GM12878 (cell line): Measurements from ENCODE around the gene PDCD7. TPM values are rescaled to one million over a fixed set of nuclear protein-coding genes. Genes with fewer than 3 reads are reported as not detected.

Experiments used
- ATAC-seq: fragments of 200-7000 bp; cut with Tn5 transposase; 3 replicates; pipeline ENCODE4 v1.9.1; 2020; ENCODE audit warnings: mild to moderate bottlenecking, moderate library complexity
- BruUV-seq: library from RNA; stranded (reverse); fragments of 400-500 nt; replicated peaks from 2 replicates; lab custom pipeline; 2021; lab: Mats Ljungman, UMichigan
- CTCF ChIA-PET: fragments of 300-600 bp; sonication (Branson Sonifier 250); formaldehyde crosslinking; extraction: SDS; loops from one replicate; lab custom pipeline; 2021; ENCODE audit warnings: inconsistent platforms; lab: Yijun Ruan, JAX
- POLR2A ChIA-PET: fragments of 350-600 bp; formaldehyde crosslinking; extraction: SDS; loops from one replicate; lab custom pipeline; 2021; ENCODE audit warnings: inconsistent platforms; lab: Charles Lee
- RAD21 ChIA-PET: fragments of 300-600 bp; sonication (Branson Sonifier 250); formaldehyde crosslinking; loops from one replicate; lab custom pipeline; 2023; ENCODE audit warnings: antibody characterized with exemption; ENCODE audit not compliant: unreplicated experiment; lab: Charles Lee
- SMC1A ChIA-PET: fragments of 300-600 bp; sonication (Branson Sonifier 250); formaldehyde crosslinking; loops from one replicate; lab custom pipeline; 2023; ENCODE audit not compliant: unreplicated experiment, uncharacterized antibody; lab: Charles Lee
- DNase-seq: peaks from one replicate; pipeline ENCODE4 v3.0.0-alpha.2; 2011; ENCODE audit warnings: low read depth, low spot score
- FAIRE-seq: peaks from 3 replicates; lab custom pipeline; 2011; peaks lifted over from hg19 to GRCh38; lab: Jason Lieb, UNC
- H2AFZ ChIP-seq: 2 replicates; pipeline ENCODE4 v1.6.0; 2011; ENCODE audit warnings: low read depth, low read length, control low read depth; ENCODE audit not compliant: control insufficient read depth
- H3K27ac ChIP-seq: 2 replicates; pipeline ENCODE4 v1.5.1; 2011; ENCODE audit warnings: control low read depth; ENCODE audit not compliant: control insufficient read depth, insufficient read depth
- H3K27me3 ChIP-seq, 2 experiments: replicated peaks in 1 of 2; 2 replicates each; pipeline versions ENCODE4 v1.6.0 to v1.6.1; 2011; ENCODE audit warnings: low read length in 1 of 2; ENCODE audit not compliant: control insufficient read depth in 2 of 2, insufficient read depth in 2 of 2
- H3K36me3 ChIP-seq, 2 experiments: 2 replicates each; pipeline ENCODE4 v1.5.1; 2011; ENCODE audit warnings: low read length in 1 of 2; ENCODE audit not compliant: control insufficient read depth in 2 of 2, insufficient read depth in 2 of 2
- H3K4me1 ChIP-seq: 2 replicates; pipeline ENCODE4 v1.6.1; 2011; ENCODE audit warnings: mild to moderate bottlenecking, low read length, moderate library complexity, mixed read lengths; ENCODE audit not compliant: control insufficient read depth, insufficient read depth
- H3K4me2 ChIP-seq: 2 replicates; pipeline ENCODE4 v1.6.0; 2011; ENCODE audit warnings: control low read depth; ENCODE audit not compliant: control insufficient read depth, insufficient read depth
- H3K4me3 ChIP-seq: fragments of 200-600 bp; sonication (generic); 2 replicates; pipeline ENCODE4 v1.5.1; 2016
- H3K79me2 ChIP-seq: 2 replicates; pipeline ENCODE4 v1.6.0; 2011; ENCODE audit warnings: low read length; ENCODE audit not compliant: control insufficient read depth, insufficient read depth
- H3K9ac ChIP-seq: 2 replicates; pipeline ENCODE4 v1.8.0; 2011; ENCODE audit warnings: low read length, control low read depth, mixed read lengths; ENCODE audit not compliant: control insufficient read depth, insufficient read depth
- H3K9me3 ChIP-seq: replicated peaks from 3 replicates; pipeline ENCODE4 v1.5.1; 2011; ENCODE audit warnings: mild to moderate bottlenecking, low read length; ENCODE audit not compliant: control insufficient read depth, insufficient read depth
- H4K20me1 ChIP-seq: 2 replicates; pipeline ENCODE4 v1.6.0; 2011; ENCODE audit not compliant: control insufficient read depth, insufficient read depth
- BMI1 ChIP-seq: fragments of 450-650 bp; IDR thresholded peaks from 2 replicates; pipeline ENCODE4 v1.6.1; 2016; ENCODE audit warnings: mild to moderate bottlenecking, moderate library complexity, borderline replicate concordance
- CBX5 ChIP-seq: sonication (generic); IDR thresholded peaks from 2 replicates; pipeline ENCODE4 v1.6.1; 2016; ENCODE audit warnings: low read depth, moderate library complexity, mild to moderate bottlenecking, inconsistent platforms
- CHD1 ChIP-seq: IDR thresholded peaks from 2 replicates; pipeline ENCODE4 v1.6.1; 2012; ENCODE audit warnings: low read depth, low read length, improper control_type of control experiment
- ESRRA ChIP-seq: IDR thresholded peaks from 2 replicates; pipeline ENCODE4 v1.6.1; 2012; ENCODE audit warnings: mild to moderate bottlenecking, low read length, improper control_type of control experiment
- FOXM1 ChIP-seq: IDR thresholded peaks from 2 replicates; pipeline ENCODE4 v1.6.1; 2012; ENCODE audit warnings: low read depth, mild to moderate bottlenecking, inconsistent platforms, low read length, moderate library complexity
- IKZF1 ChIP-seq: fragments of 450-650 bp; conservative IDR thresholded peaks from 2 replicates; pipeline ENCODE4 v1.6.1; 2017; ENCODE audit warnings: antibody characterized with exemption, mild to moderate bottlenecking
- IRF5 ChIP-seq: fragments of 450-650 bp; IDR thresholded peaks from 2 replicates; pipeline ENCODE4 v1.6.1; 2017; ENCODE audit warnings: borderline replicate concordance
- KLF5 ChIP-seq: fragments of 450-650 bp; IDR thresholded peaks from 2 replicates; pipeline ENCODE4 v1.6.1; 2014; ENCODE audit warnings: mild to moderate bottlenecking; ENCODE audit not compliant: partially characterized antibody
- NKRF ChIP-seq: fragments of 450-650 bp; conservative IDR thresholded peaks from 2 replicates; pipeline ENCODE4 v1.6.1; 2017; ENCODE audit warnings: mild to moderate bottlenecking, moderate library complexity
- NR2F1 ChIP-seq: fragments of 450-650 bp; conservative IDR thresholded peaks from 2 replicates; pipeline ENCODE4 v1.6.1; 2017; ENCODE audit warnings: mild to moderate bottlenecking
- POU2F2 ChIP-seq: IDR thresholded peaks from 3 replicates; pipeline ENCODE4 v1.6.1; 2011; ENCODE audit warnings: low read depth, mild to moderate bottlenecking, low read length, borderline replicate concordance
- RFX5 ChIP-seq: IDR thresholded peaks from 2 replicates; pipeline ENCODE4 v1.6.1; 2011; ENCODE audit warnings: low read depth, low read length, improper control_type of control experiment
- TBL1XR1 ChIP-seq: IDR thresholded peaks from 2 replicates; pipeline ENCODE4 v1.6.1; 2012; ENCODE audit warnings: low read depth, low read length, improper control_type of control experiment
- YY1 ChIP-seq: IDR thresholded peaks from 2 replicates; pipeline ENCODE4 v1.6.1; 2011; ENCODE audit warnings: low read depth, mild to moderate bottlenecking, low read length
- ZNF592 ChIP-seq: fragments of 450-650 bp; IDR thresholded peaks from 2 replicates; pipeline ENCODE4 v1.6.1; 2017; ENCODE audit warnings: mild to moderate bottlenecking, moderate library complexity
- ZZZ3 ChIP-seq: IDR thresholded peaks from 2 replicates; pipeline ENCODE4 v1.6.1; 2011; ENCODE audit warnings: low read depth; ENCODE audit not compliant: control insufficient read depth, insufficient read length
- WGBS: methylation state at CpG from one replicate; pipeline ENCODE4 v1.1.6; 2016; ENCODE audit warnings: low lambda C conversion rate; ENCODE audit not compliant: insufficient replicate concordance, insufficient coverage; ENCODE audit errors: missing lambda C conversion rate; 5-methylcytosine and 5-hydroxymethylcytosine counted together
- in situ Hi-C: fragments of 300-500 bp; cut with MboI; formaldehyde crosslinking; loops from 9 replicates; pipeline ENCODE4 v1.14.3; 2018; ENCODE audit warnings: mixed read lengths
- intact Hi-C: fragments of 100-400 bp; cut with micrococcal nuclease; formaldehyde crosslinking; loops from one replicate; pipeline ENCODE4 v1.14.2; 2022; ENCODE audit not compliant: unreplicated experiment
- polyA plus RNA-seq, 11 experiments: library from polyadenylated mRNA; depleted of rRNA in 4 of 11; unstranded in 6 of 11; stranded (reverse) in 5 of 11; fragments of >200 nt; fragmentation: Nextera tagmentation in 4 of 11; fragmentation: Illumina TruSeq in 1 of 11; extraction: Ambion mirVana in 4 of 11; extraction: Trizol in 1 of 11; gene quantifications; 1 replicate in 1 of 11; 2 replicates in 10 of 11; pipeline versions ENCODE4 v1.2.1 to v1.2.3, GENCODE V29; 2011 to 2016; ENCODE audit warnings: inconsistent platforms in 2 of 11, missing spikeins in 2 of 11, low read depth in 1 of 11
- total RNA-seq, 4 experiments: library from RNA; depleted of rRNA in 3 of 4; stranded (reverse); fragments of >200 nt in 3 of 4; fragmentation: Illumina TruSeq in 1 of 4; extraction: Trizol in 1 of 4; gene quantifications; 2 replicates each; pipeline versions ENCODE4 v1.2.1 to v1.2.3, GENCODE V29; 2013 to 2021

PDCD7 gene
- total and polyA plus RNA-seq, 10 of the 15 experiments (the other 5 are each of a cell fraction or from before 2014, with no cell fraction given) = 4.2 to 24.2 (median 13.4) TPM

GRCh38 chr15:65180167-65180566, 46.6 kb upstream of the PDCD7 start:
- Histone ChIP-seq H3K9ac (no peak overlapping the region), H3K4me3 (no peak overlapping the region), H4K20me1 (no peaks in the 10 kb centered on the region), H3K36me3 (peaks cover 2 to 13% of the 10 kb centered on the region in 2 experiments; a peak in 2 of 4 replicates), H3K9me3 (no peaks in the 10 kb centered on the region), H3K79me2 (peaks cover 49% of the 10 kb centered on the region), H2AFZ (no peak overlapping the region), H3K4me1 (peaks cover 3% of the 10 kb centered on the region; the same call in 1 of the 2 replicates), H3K27ac (no peak overlapping the region), H3K4me2 (no peak overlapping the region), H3K27me3 (no peaks in the 10 kb centered on the region)
- POLR2A ChIA-PET = interaction anchor here (1.0 kb wide), 1 partner anchor 12 kb away, joined by 3 read pairs; no protein-coding TSS in a partner anchor
- SMC1A ChIA-PET = interaction anchor here (0.9 to 2.0 kb wide), 4 partner anchors 14 to 31 kb away, joined by 3 to 5 read pairs (median 3); no protein-coding TSS in a partner anchor
- DNase-seq = no peak
- intact Hi-C loops (loop anchor here (5.0 kb wide), 1 partner anchor 128 kb away; no protein-coding TSS in a partner anchor), in situ Hi-C loops (no loop called here)
- TF ChIP-seq IKZF1 (no peak), TBL1XR1 (no peak), CHD1 (no peak), ZZZ3 (no peak), ESRRA (no peak), RFX5 (no peak), IRF5 (no peak), ZNF592 (no peak), FOXM1 (no peak), YY1 (no peak), POU2F2 (no peak), BMI1 (no peak), CBX5 (no peak), NR2F1 (no peak), KLF5 (no peak), NKRF (no peak)
- RAD21 ChIA-PET = no interaction called here
- 87% methylated on average over 3 of the region's 3 CpGs for WGBS
- ATAC-seq = no peak
- FAIRE-seq = no peak
- BruUV-seq = no TSS peak
- CTCF ChIA-PET = interaction anchor here (0.6 to 1.6 kb wide), 3 partner anchors 31 to 221 kb away, joined by 3 to 5 read pairs (median 3); no protein-coding TSS in a partner anchor
